Loucy (cell line): Measurements from ENCODE around the gene VSX1.

ENCODE experiments used
- H2AFZ ChIP-seq: fragments of 200-600 bp; sonication (generic); 2 replicates; pipeline ENCODE4 v1.6.0; 2016; ENCODE audit warnings: antibody characterized with exemption, mild to moderate bottlenecking, low read length, moderate library complexity
- H3F3A ChIP-seq: fragments of 200-600 bp; 2 replicates; pipeline ENCODE4 v1.6.0; 2016; ENCODE audit warnings: antibody characterized with exemption, low read depth, mild to moderate bottlenecking
- H3K27me3 ChIP-seq: fragments of 200-600 bp; sonication (generic); 2 replicates; pipeline ENCODE4 v1.6.1; 2014; ENCODE audit warnings: low read length, mild to moderate bottlenecking; ENCODE audit not compliant: insufficient read depth, poor library complexity, severe bottlenecking
- H3K36me3 ChIP-seq: fragments of 200-600 bp; sonication (generic); 2 replicates; pipeline ENCODE4 v1.6.1; 2016; ENCODE audit warnings: low read length; ENCODE audit not compliant: insufficient read depth
- H3K4me1 ChIP-seq: fragments of 200-600 bp; sonication (generic); 2 replicates; pipeline ENCODE4 v1.5.1; 2014; ENCODE audit warnings: low read length, mild to moderate bottlenecking; ENCODE audit not compliant: insufficient read depth, poor library complexity, severe bottlenecking
- H3K4me2 ChIP-seq: fragments of 200-600 bp; sonication (generic); 2 replicates; pipeline ENCODE4 v1.6.0; 2014; ENCODE audit warnings: antibody characterized with exemption, low read length, low read depth, mild to moderate bottlenecking; ENCODE audit not compliant: poor library complexity, severe bottlenecking
- H3K4me3 ChIP-seq: fragments of 200-600 bp; sonication (generic); 2 replicates; pipeline ENCODE4 v1.5.1; 2014; ENCODE audit warnings: low read length, mild to moderate bottlenecking, mixed read lengths; ENCODE audit not compliant: poor library complexity, severe bottlenecking
- H3K79me2 ChIP-seq: fragments of 200-600 bp; sonication (generic); 2 replicates; pipeline ENCODE4 v1.6.1; 2014; ENCODE audit warnings: low read length; ENCODE audit not compliant: insufficient read depth
- H3K9ac ChIP-seq: fragments of 200-600 bp; sonication (generic); 2 replicates; pipeline ENCODE4 v1.6.0; 2014; ENCODE audit warnings: mild to moderate bottlenecking, low read depth, low read length, moderate library complexity; ENCODE audit not compliant: poor library complexity, severe bottlenecking
- H3K9me2 ChIP-seq: fragments of 200-600 bp; sonication (generic); replicated peaks from 2 replicates; pipeline ENCODE4 v1.6.1; 2016; ENCODE audit warnings: low read depth, low read length, mixed read lengths
- H3K9me3 ChIP-seq: fragments of 200-600 bp; sonication (generic); 2 replicates; pipeline ENCODE4 v1.6.1; 2014; ENCODE audit warnings: mild to moderate bottlenecking, antibody characterized with exemption, low read length, low read depth; ENCODE audit not compliant: insufficient read depth
- H4K20me1 ChIP-seq: fragments of 200-600 bp; sonication (generic); 2 replicates; pipeline ENCODE4 v1.6.0; 2014; ENCODE audit warnings: antibody characterized with exemption, low read length, mild to moderate bottlenecking; ENCODE audit not compliant: insufficient read depth, poor library complexity, severe bottlenecking
- EZH2phosphoT487 ChIP-seq: fragments of 200-600 bp; IDR thresholded peaks from 2 replicates; pipeline ENCODE4 v1.6.1; 2018; ENCODE audit warnings: antibody characterized with exemption, mild to moderate bottlenecking, moderate library complexity, borderline replicate concordance
- TF ChIP-seq, protein P1 (sequence below): fragments of 200-600 bp; sonication (generic); conservative IDR thresholded peaks from 2 replicates; pipeline ENCODE4 v1.5.1; 2014; ENCODE audit warnings: mild to moderate bottlenecking, antibody characterized with exemption, low read length

VSX1 gene

DNA sequence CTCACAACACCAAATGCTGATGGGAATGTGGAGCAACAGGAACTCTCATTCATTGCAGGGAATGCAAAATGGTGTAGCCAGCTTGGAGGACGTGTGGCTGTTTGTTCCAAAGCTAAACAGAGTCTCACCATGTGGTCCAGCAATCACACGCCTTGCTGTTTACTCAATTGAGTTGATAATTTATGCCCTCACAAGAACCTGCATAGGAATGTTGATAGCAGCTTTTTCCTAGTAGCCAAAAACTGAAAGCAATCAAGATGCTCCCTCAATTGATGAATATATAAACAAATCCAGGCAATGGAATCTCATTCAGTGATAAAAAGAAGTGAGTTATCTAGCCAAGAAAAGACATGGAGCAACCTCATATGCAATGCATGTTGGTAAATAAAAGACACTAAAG, 15.6 kb upstream of the VSX1 start:
- Histone ChIP-seq H3K4me3 (no peak overlapping the region), H4K20me1 (no peaks in the 10 kb centered on the region), H3K36me3 (no peaks in the 10 kb centered on the region), H3K9me2 (no peaks in the 10 kb centered on the region), H3K4me2 (no peak overlapping the region), H3K9ac (no peak overlapping the region), H3F3A (no peaks in the 10 kb centered on the region), H3K79me2 (no peaks in the 10 kb centered on the region), H3K9me3 (no peaks in the 10 kb centered on the region), H2AFZ (no peak overlapping the region), H3K27me3 (no peaks in the 10 kb centered on the region), H3K4me1 (peaks cover 15% of the 10 kb centered on the region)
- TF ChIP-seq, protein P1, sequence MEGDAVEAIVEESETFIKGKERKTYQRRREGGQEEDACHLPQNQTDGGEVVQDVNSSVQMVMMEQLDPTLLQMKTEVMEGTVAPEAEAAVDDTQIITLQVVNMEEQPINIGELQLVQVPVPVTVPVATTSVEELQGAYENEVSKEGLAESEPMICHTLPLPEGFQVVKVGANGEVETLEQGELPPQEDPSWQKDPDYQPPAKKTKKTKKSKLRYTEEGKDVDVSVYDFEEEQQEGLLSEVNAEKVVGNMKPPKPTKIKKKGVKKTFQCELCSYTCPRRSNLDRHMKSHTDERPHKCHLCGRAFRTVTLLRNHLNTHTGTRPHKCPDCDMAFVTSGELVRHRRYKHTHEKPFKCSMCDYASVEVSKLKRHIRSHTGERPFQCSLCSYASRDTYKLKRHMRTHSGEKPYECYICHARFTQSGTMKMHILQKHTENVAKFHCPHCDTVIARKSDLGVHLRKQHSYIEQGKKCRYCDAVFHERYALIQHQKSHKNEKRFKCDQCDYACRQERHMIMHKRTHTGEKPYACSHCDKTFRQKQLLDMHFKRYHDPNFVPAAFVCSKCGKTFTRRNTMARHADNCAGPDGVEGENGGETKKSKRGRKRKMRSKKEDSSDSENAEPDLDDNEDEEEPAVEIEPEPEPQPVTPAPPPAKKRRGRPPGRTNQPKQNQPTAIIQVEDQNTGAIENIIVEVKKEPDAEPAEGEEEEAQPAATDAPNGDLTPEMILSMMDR, result no peak
- no peak for TF ChIP-seq EZH2phosphoT487

GRCh38 chr20:25090492-25091429, 8.8 kb upstream of the VSX1 start:
- H3K4me1 ChIP-seq, result peaks cover 68% of the 10 kb centered on the region
- peak overlapping the region; percentile 98 for H3K9ac ChIP-seq
- no peak overlapping the region; the same call in 1 of the 2 replicates for H2AFZ ChIP-seq

GRCh38 chr20:25089662-25090061, 7.7 kb upstream of the VSX1 start:
- no peaks in the 10 kb centered on the region for H3K27me3 ChIP-seq
- H3K9ac ChIP-seq, result peak overlapping the region; percentile 98
- no peak overlapping the region for H2AFZ ChIP-seq
- no peaks in the 10 kb centered on the region for H3K9me2 ChIP-seq
- H3K4me3 ChIP-seq, result peak overlapping the region; percentile 75
- no peaks in the 10 kb centered on the region for H3K9me3 ChIP-seq
- H3K36me3 ChIP-seq, result no peaks in the 10 kb centered on the region
- H4K20me1 ChIP-seq, result no peaks in the 10 kb centered on the region
- TF ChIP-seq EZH2phosphoT487, result no peak
- TF ChIP-seq, protein P1, result no peak
- peak overlapping the region; percentile 99 for H3K4me2 ChIP-seq
- H3K79me2 ChIP-seq, result peaks cover 28% of the 10 kb centered on the region
- H3F3A ChIP-seq, result peaks cover 13% of the 10 kb centered on the region
- H3K4me1 ChIP-seq, result peaks cover 69% of the 10 kb centered on the region

More at GRCh38 chr20:25090492-25091429, 8.8 kb upstream of the VSX1 start:
- TF ChIP-seq, protein P1, result no peak
- no peak for TF ChIP-seq EZH2phosphoT487
- Histone ChIP-seq H3K4me2 (peak overlapping the region; percentile 99), H3K79me2 (peaks cover 28% of the 10 kb centered on the region), H3K9me2 (no peaks in the 10 kb centered on the region), H3K27me3 (no peaks in the 10 kb centered on the region), H3K4me3 (peak overlapping the region; percentile 75), H4K20me1 (no peaks in the 10 kb centered on the region), H3F3A (peaks cover 13% of the 10 kb centered on the region), H3K36me3 (no peaks in the 10 kb centered on the region), H3K9me3 (no peaks in the 10 kb centered on the region)
